Stimulated activated CD4-positive, alpha-beta T cell treated with anti-CD3 and anti-CD28 coated beads, Interleukin-15, amount 100 ng/mL, for 1 hour (primary cell): ENCODE measurements around the gene IGSF21.

Experiments
- DNase-seq, 2 donors: peaks; one replicate each; pipeline ENCODE4 v3.0.0-alpha.2; 2020; ENCODE audit warnings: low read depth in 1 of 2, low spot score in 1 of 2

IGSF21 gene

DNA sequence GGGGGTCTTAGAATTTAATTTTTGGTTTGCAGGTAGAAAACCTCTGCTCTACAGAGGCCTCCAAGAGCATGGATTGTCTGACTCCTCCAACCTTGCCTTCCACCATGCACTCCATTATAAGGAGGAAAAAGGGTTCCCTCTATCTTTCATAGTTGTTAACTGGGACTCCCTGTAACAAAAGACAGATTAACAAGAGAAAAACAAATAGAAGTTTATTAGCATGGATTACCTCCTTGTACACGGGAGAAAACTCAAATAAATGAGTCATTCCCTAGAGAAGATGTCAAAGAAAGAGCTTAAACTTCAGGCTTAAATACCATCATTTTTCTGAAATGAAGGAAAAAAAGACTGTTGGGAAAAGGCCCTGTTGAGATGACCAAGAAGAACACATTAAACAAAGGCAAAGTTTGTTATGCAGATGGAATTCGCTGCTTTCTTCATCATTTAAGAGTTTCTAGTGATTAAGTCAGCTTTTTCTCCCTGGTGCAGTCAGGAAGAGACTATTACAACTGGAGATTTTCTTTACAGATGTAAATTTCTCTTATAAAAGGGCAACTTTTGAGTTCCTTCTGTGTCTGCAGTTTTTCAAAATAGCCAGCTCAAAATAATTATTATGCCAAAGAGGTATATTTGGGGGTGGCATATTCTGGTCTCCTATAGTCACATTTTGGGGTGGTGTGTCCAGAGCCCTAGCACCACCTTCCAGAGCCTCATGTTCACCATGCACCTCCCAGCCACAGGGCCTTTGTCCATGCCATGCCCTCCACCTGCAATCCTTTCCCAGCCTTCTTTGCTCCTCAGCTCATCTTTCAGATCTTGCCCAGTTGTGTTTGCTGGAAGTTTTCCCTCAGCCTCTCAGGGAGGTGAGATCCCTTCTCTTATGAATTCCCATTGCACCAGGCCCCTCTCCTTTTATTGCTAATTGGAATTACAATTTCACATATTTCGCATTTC, 310.0 kb downstream of the IGSF21 start:
- no peak for DNase-seq

GRCh38 chr1:18419113-18419844, 311.7 kb downstream of the IGSF21 start:
- no peak for DNase-seq

GRCh38 chr1:18419845-18420184, 312.2 kb downstream of the IGSF21 start:
- DNase-seq, result no peak

DNA sequence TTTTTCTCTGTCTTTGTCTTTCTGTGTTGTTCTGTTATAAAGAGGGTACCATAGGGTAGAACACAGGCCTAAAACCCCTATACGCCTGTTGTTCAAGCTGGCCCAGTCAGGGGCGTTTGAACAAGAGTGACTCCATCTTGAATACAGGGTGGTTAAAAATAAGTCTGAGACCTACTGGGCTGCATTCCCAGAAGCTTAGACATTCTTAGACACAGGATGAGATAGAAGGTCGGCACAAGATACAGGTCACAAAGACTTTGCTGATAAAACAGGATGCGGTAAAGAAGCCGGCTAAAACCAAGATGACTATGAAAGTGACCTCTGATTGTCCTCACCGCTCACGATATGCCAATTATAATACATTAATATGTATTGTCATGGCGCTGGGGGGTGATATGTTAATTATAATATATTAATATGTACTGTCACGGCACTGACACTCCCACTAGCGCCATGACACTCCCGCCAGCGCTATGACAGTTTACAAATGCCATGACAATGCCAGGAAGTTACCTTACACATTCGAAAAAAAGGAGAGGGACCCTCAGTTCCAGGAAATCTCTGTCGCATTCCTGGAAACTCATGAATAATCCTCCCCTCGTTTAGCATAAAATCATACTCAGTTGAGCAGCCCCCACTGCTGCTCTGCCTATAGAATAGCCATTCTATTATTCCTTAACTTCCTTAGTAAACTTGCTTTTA, 314.6 kb downstream of the IGSF21 start:
- DNase-seq, result no peak

GRCh38 chr1:18422954-18423353, 315.4 kb downstream of the IGSF21 start:
- no peak for DNase-seq

DNA sequence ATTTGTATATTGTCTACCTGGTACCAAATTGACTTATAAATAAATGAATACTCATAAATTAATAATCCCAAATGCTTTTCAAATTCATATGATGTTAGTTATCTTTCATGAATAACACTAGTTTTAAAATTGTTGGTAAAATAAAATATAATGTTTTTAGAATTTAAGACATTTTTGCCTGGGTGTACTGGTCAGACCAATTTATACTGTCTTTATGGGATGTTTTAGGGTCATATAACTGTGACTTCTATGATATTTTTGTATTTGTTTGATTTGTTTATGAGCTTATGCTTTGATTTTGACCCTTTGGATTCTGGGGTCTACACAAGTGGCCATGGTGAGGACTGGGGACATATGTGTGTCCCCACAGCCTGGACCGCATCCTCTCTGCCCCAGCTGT, 319.0 kb downstream of the IGSF21 start:
- DNase-seq, result no peak
